Muscle of leg (tissue), 11 donors: ENCODE results near the gene IL17A. TPM values are rescaled to one million over a fixed set of nuclear protein-coding genes. Genes with fewer than 3 reads are reported as not detected.

Source experiments
- DNase-seq: peaks from one replicate; pipeline ENCODE4 v3.0.0; 2013
- H3K27ac ChIP-seq: one replicate; pipeline ENCODE4 v1.5.1; 2013; ENCODE audit warnings: mild to moderate bottlenecking, low read length, control low read depth
- H3K27me3 ChIP-seq: one replicate; pipeline ENCODE4 v1.6.1; 2013; ENCODE audit warnings: low read length; ENCODE audit not compliant: control insufficient read depth, insufficient read depth
- H3K36me3 ChIP-seq: one replicate; pipeline ENCODE4 v1.6.1; 2013; ENCODE audit warnings: low read length; ENCODE audit not compliant: control insufficient read depth, insufficient read depth
- H3K4me1 ChIP-seq: one replicate; pipeline ENCODE4 v1.6.1; 2013; ENCODE audit warnings: low read length; ENCODE audit not compliant: control insufficient read depth, insufficient read depth
- H3K4me3 ChIP-seq: one replicate; pipeline ENCODE4 v1.5.1; 2013; ENCODE audit warnings: low read length, control low read depth
- H3K9me3 ChIP-seq: replicated peaks from 2 replicates; pipeline ENCODE4 v1.6.1; 2013; ENCODE audit warnings: low read depth, low read length; ENCODE audit not compliant: control insufficient read depth
- WGBS: methylation state at CpG from one replicate; pipeline ENCODE4 v1.1.5; 2013; ENCODE audit warnings: missing lambda C conversion rate; ENCODE audit not compliant: insufficient coverage; 5-methylcytosine and 5-hydroxymethylcytosine counted together
- polyA plus RNA-seq, 8 donors: library from polyadenylated mRNA; unstranded; fragments of 120-200 nt; gene quantifications; one replicate each; pipeline versions ENCODE4 v1.2.1 to v1.2.3, GENCODE V29; 2013; ENCODE audit warnings: inconsistent platforms in 1 of 8, low replicate concordance in 1 of 8; ENCODE audit not compliant: insufficient read length in 8 of 8, insufficient read depth in 1 of 8
- total RNA-seq: library from RNA; stranded (reverse); fragments of 120-200 nt; gene quantifications from one replicate; pipeline ENCODE4 v1.2.4, GENCODE V29; 2013

Gene IL17A
- total and polyA plus RNA-seq, 9 donors = not detected

GRCh38 chr6:52233005-52233404 lies 46.8 kb downstream of the IL17A start:
- WGBS = 57% methylated on average over 1 of the region's 4 CpGs
- no peak overlapping the region for H3K4me3 ChIP-seq
- no peak overlapping the region for H3K27ac ChIP-seq
- no peaks in the 10 kb centered on the region for H3K27me3 ChIP-seq
- no peak for DNase-seq
- H3K36me3 ChIP-seq = no peaks in the 10 kb centered on the region
- no peaks in the 10 kb centered on the region for H3K9me3 ChIP-seq
- H3K4me1 ChIP-seq = no peaks in the 10 kb centered on the region

- Histone ChIP-seq H3K4me3 (no peak overlapping the region), H3K9me3 (no peaks in the 10 kb centered on the region), H3K36me3 (no peaks in the 10 kb centered on the region), H3K27ac (no peak overlapping the region), H3K4me1 (no peaks in the 10 kb centered on the region), H3K27me3 (no peaks in the 10 kb centered on the region)
- peak; percentile 54 for DNase-seq
- WGBS = 54% methylated on average over 7 of the region's 15 CpGs
These were observed 48.0 kb downstream of the IL17A start for GRCh38 chr6:52233975-52234823.

Other genes with a start within 250 kb of the IL17A start
- 11.1 TPM for gene PKHD1, start 98.8 kb upstream of the IL17A start, total RNA-seq
- gene PKHD1, start 98.8 kb upstream of the IL17A start, polyA plus RNA-seq = 1 to 10 TPM; 2.5 to 6.6 (median 3.6) TPM
- not detected for gene IL17F, start 58.1 kb downstream of the IL17A start, total RNA-seq
- gene IL17F, start 58.1 kb downstream of the IL17A start, polyA plus RNA-seq = not detected
- 46.5 TPM for gene MCM3, start 98.4 kb downstream of the IL17A start, total RNA-seq
- gene MCM3, start 98.4 kb downstream of the IL17A start, polyA plus RNA-seq = 10 to 100 TPM; 39.1 to 61.1 (median 49.8) TPM
- gene PAQR8, start 175.8 kb downstream of the IL17A start, total RNA-seq = 4.7 TPM
- 1 to 10 TPM; 5.1 to 9.8 (median 6.8) TPM for gene PAQR8, start 175.8 kb downstream of the IL17A start, polyA plus RNA-seq
- 25.7 TPM for gene EFHC1, start 234.0 kb downstream of the IL17A start, total RNA-seq
- gene EFHC1, start 234.0 kb downstream of the IL17A start, polyA plus RNA-seq = 10 to 100 TPM; 16.9 to 25.0 (median 18.1) TPM